Bronchial epithelial cell (primary cell): ENCODE measurements around the gene CAPZB. TPM values are rescaled to one million over a fixed set of nuclear protein-coding genes. Genes with fewer than 3 reads are reported as not detected.

Experiments
- DNase-seq: peaks from one replicate; pipeline ENCODE4 v3.0.0-alpha.2; 2010; ENCODE audit warnings: low read depth
- FAIRE-seq: peaks from 2 replicates; lab custom pipeline; 2011; peaks lifted over from hg19 to GRCh38; lab: Jason Lieb, UNC
- H3K27me3 ChIP-seq: 2 replicates; pipeline ENCODE4 v1.5.1; 2011; ENCODE audit warnings: low read length; ENCODE audit not compliant: control insufficient read depth, insufficient read depth
- H3K36me3 ChIP-seq: 2 replicates; pipeline ENCODE4 v1.5.1; 2011; ENCODE audit warnings: low read length; ENCODE audit not compliant: control insufficient read depth, insufficient read depth
- H3K4me3 ChIP-seq: 2 replicates; pipeline ENCODE4 v1.5.1; 2011; ENCODE audit warnings: mild to moderate bottlenecking, low read depth, low read length, control low read depth
- total RNA-seq: library from RNA; depleted of rRNA; stranded (reverse); fragments of >200 nt; gene quantifications from 2 replicates; pipeline ENCODE4 v1.2.1, GENCODE V29; 2014
- TF ChIP-seq, protein P1 (sequence below): IDR thresholded peaks from 2 replicates; pipeline ENCODE4 v1.5.1; 2011; ENCODE audit warnings: mild to moderate bottlenecking, moderate library complexity, low read length, control low read depth, inconsistent platforms; ENCODE audit not compliant: insufficient read depth, severe bottlenecking

Gene CAPZB
- total RNA-seq, 1 donor from 2014 or later, result 73.5 TPM

- Histone ChIP-seq H3K27me3 (no peaks in the 10 kb centered on the region), H3K4me3 (no peak overlapping the region), H3K36me3 (peaks cover 1% of the 10 kb centered on the region)
- TF ChIP-seq, protein P1, sequence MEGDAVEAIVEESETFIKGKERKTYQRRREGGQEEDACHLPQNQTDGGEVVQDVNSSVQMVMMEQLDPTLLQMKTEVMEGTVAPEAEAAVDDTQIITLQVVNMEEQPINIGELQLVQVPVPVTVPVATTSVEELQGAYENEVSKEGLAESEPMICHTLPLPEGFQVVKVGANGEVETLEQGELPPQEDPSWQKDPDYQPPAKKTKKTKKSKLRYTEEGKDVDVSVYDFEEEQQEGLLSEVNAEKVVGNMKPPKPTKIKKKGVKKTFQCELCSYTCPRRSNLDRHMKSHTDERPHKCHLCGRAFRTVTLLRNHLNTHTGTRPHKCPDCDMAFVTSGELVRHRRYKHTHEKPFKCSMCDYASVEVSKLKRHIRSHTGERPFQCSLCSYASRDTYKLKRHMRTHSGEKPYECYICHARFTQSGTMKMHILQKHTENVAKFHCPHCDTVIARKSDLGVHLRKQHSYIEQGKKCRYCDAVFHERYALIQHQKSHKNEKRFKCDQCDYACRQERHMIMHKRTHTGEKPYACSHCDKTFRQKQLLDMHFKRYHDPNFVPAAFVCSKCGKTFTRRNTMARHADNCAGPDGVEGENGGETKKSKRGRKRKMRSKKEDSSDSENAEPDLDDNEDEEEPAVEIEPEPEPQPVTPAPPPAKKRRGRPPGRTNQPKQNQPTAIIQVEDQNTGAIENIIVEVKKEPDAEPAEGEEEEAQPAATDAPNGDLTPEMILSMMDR, result no peak
- no peak for FAIRE-seq
- peak; percentile 55 for DNase-seq
Measured at GRCh38 chr1:19435851-19436455, 49.4 kb downstream of the CAPZB start.

DNA sequence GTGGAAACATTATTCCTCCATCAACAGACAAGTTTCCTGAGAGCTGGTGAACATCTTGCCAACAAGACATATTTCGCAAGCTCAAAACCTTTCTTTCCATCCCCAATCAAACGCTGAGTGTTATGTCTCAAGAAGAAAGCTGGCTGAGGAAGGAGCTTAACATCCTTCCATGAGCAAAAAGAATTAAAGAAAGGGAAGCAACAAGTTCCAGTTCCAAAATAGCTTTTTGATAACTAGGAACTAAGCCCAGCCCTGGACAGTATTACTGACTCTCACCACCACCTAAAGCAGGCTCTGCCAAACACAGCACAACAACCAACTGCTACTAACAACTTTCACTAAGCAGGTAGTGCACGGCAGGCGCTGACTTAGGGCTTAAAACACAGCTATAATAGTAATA is 50.2 kb downstream of the CAPZB start:
- Histone ChIP-seq H3K4me3 (no peak overlapping the region), H3K27me3 (no peaks in the 10 kb centered on the region), H3K36me3 (peaks cover 1% of the 10 kb centered on the region)
- TF ChIP-seq, protein P1, result no peak
- DNase-seq, result no peak
- FAIRE-seq, result no peak

DNA sequence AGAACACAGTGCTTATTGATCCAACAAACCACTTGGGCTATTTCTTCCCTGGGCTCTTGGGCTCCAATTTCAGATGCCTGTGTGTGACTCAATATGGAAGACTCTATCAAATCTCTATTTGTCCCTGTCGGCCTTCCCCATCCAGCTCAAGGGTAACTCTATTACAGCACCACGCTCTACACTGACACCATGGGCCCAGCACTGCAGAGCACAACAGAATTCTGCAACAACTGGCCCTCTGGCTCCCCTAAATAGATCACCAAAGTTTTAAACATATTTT is 51.7 kb downstream of the CAPZB start:
- Histone ChIP-seq H3K4me3 (no peak overlapping the region), H3K27me3 (no peaks in the 10 kb centered on the region), H3K36me3 (peaks cover 1% of the 10 kb centered on the region)
- TF ChIP-seq, protein P1, result no peak
- no peak for DNase-seq
- no peak for FAIRE-seq

DNA sequence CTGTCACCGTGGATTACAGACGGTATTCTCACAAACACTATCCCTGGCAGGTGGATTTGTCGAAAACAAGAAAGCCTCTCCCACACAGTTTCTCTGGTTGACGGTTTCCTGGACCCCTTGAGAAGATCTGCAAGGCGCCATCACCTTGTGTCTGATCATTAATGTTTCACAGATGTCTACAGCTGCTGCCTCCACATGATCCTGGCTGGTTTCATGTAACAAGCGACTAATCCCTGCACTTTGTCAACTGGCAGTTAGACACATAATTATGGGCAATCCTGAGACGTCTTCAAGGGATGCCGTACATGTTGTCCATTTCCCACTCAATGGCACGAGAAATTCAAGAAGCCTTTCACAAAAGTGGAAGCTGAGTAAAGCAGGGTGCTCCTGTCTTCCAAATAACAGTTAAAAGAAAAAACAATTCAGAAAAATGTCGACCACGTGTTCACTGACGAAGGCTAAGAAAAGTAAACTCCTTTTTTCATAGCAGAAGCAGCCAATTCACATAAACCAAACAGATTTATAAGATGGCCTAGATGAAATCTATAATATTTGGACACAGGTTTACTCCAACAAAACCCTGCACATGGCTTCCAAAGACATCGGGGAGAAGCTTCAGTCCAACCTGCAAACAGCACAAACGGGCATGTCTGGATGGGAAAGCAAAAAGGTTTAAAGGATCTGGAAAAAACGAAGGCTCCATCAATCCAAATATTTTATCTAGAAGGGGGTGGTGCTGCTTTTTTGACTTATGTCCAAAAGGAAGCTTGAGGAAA is 52.2 kb downstream of the CAPZB start:
- FAIRE-seq (no peak), DNase-seq (no peak)
- Histone ChIP-seq H3K4me3 (no peak overlapping the region), H3K36me3 (no peaks in the 10 kb centered on the region), H3K27me3 (no peaks in the 10 kb centered on the region)
- TF ChIP-seq, protein P1, result no peak

DNA sequence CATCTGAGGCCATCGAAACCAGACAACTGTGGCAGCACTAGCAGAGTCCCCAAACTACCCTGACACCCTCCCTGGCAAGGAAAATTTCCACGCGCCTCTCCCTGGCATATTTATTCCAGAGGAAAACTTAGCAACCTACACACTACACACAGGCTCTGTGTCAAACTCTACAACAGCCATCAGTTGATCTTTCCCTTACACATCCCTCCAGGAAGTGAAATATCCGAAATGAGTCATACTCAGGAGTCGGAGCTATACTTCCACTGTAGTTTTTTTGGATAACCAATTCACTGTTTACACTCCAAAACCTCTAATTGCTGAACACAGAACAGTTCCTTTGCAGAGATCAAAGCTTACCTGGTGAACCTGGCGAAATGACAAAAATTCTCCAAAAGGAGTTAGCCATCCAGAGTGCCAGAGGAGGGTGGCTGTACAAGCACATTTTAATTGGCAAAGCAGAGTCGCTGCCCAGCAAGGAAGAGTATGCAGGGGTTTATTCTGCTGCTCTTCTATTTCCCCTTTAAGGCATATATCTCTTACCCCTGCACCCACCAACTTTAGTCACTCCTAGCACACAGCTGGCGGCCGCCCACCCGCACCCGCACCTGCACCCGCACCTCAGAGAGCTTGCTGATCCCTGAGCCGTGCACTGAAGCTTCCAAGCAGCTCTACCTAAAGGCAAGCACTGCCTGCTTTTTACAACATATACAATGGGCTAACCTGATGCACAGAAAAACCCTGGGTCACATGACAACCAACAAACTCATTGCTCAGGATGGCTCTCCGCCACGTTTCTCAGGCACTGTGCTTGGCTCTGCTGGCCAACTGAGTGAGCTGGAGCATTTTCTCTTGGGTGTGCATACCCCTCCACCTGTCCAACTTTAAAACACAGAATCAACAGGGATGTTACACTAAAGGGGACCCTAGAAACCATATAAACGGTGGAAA is 54.9 kb downstream of the CAPZB start:
- DNase-seq (peak; percentile 75), FAIRE-seq (no peak)
- H3K36me3 ChIP-seq, result no peaks in the 10 kb centered on the region
- TF ChIP-seq, protein P1, result no peak
- H3K27me3 ChIP-seq, result no peaks in the 10 kb centered on the region
- H3K4me3 ChIP-seq, result no peak overlapping the region
